HepG2 (cell line): ENCODE data around the gene PRKAR1A. TPM values are rescaled to one million over a fixed set of nuclear protein-coding genes. Genes with fewer than 3 reads are reported as not detected.

ENCODE experiments used
- ATAC-seq: fragments of 200-7000 bp; cut with Tn5 transposase; 3 replicates; pipeline ENCODE4 v1.9.1; 2020; ENCODE audit warnings: mild to moderate bottlenecking, moderate library complexity
- BruUV-seq: library from RNA; stranded (reverse); fragments of 400-500 nt; replicated peaks from 2 replicates; lab custom pipeline; 2021; lab: Mats Ljungman, UMichigan
- CTCF ChIA-PET: fragments of 300-600 bp; formaldehyde crosslinking; extraction: SDS; loops from one replicate; lab custom pipeline; 2021; ENCODE audit warnings: low total read pairs, inconsistent platforms, low intra/inter-chr PET ratio; lab: Yijun Ruan, JAX
- POLR2A ChIA-PET: fragments of 350-600 bp; sonication (Branson Sonifier 250); formaldehyde crosslinking; loops from one replicate; lab custom pipeline; 2020; ENCODE audit warnings: antibody characterized with exemption, inconsistent platforms; lab: Yijun Ruan, JAX
- DNase-seq: peaks from one replicate; pipeline ENCODE4 v3.0.0-alpha.2; 2015; ENCODE audit warnings: low spot score
- FAIRE-seq: peaks from 3 replicates; lab custom pipeline; 2011; peaks lifted over from hg19 to GRCh38; lab: Jason Lieb, UNC
- H2AFZ ChIP-seq: one replicate; pipeline ENCODE4 v1.6.1; 2011; ENCODE audit warnings: low read length, inconsistent platforms
- H3K27ac ChIP-seq: fragments of 300-600 bp; 3 replicates; pipeline ENCODE4 v1.8.0; 2011; ENCODE audit warnings: mixed run types, mild to moderate bottlenecking, mixed read lengths, low read length, inconsistent platforms; ENCODE audit not compliant: insufficient read depth; ENCODE audit errors: extremely low read length
- H3K27me3 ChIP-seq, 2 experiments: fragments of 200-600 bp in 1 of 2; 2 replicates in 1 of 2; 3 replicates in 1 of 2; pipeline versions ENCODE4 v1.6.0 to v1.8.0; 2011; ENCODE audit warnings: low read length in 2 of 2, mild to moderate bottlenecking in 2 of 2, moderate library complexity in 2 of 2, inconsistent platforms in 1 of 2; ENCODE audit not compliant: insufficient read depth in 2 of 2, control insufficient read depth in 1 of 2
- H3K36me3 ChIP-seq, 2 experiments: fragments of 200-600 bp in 1 of 2; replicated peaks in 1 of 2; 2 replicates in 1 of 2; 3 replicates in 1 of 2; pipeline versions ENCODE4 v1.5.1 to v1.8.0; 2011; ENCODE audit warnings: low read length in 2 of 2, inconsistent platforms in 1 of 2; ENCODE audit not compliant: insufficient read depth in 2 of 2, control insufficient read depth in 1 of 2
- H3K4me1 ChIP-seq: 2 replicates; pipeline ENCODE4 v1.5.1; 2012; ENCODE audit warnings: low read length, inconsistent platforms; ENCODE audit not compliant: insufficient read depth
- H3K4me2 ChIP-seq: 2 replicates; pipeline ENCODE4 v1.6.0; 2011; ENCODE audit warnings: low read depth, low read length, inconsistent platforms
- H3K4me3 ChIP-seq, 3 experiments: fragments of 200-600 bp in 1 of 3; sonication (generic), shearing (Covaris generic) in 1 of 3; replicated peaks in 1 of 3; 2 replicates each; pipeline ENCODE4 v1.5.1; 2011 to 2016; ENCODE audit warnings: low read length in 3 of 3, inconsistent platforms in 2 of 3, low read depth in 2 of 3, mild to moderate bottlenecking in 2 of 3, control low read depth in 1 of 3, mixed read lengths in 1 of 3; ENCODE audit not compliant: insufficient read depth in 1 of 3
- H3K79me2 ChIP-seq: one replicate; pipeline ENCODE4 v1.6.1; 2011; ENCODE audit warnings: low read length, inconsistent platforms; ENCODE audit not compliant: insufficient read depth
- H3K9ac ChIP-seq: 2 replicates; pipeline ENCODE4 v1.6.0; 2011; ENCODE audit warnings: mild to moderate bottlenecking, low read depth, low read length, inconsistent platforms; ENCODE audit not compliant: insufficient read depth
- H3K9me3 ChIP-seq: 2 replicates; pipeline ENCODE4 v1.5.1; 2012; ENCODE audit warnings: mild to moderate bottlenecking, low read length
- H4K20me1 ChIP-seq: 2 replicates; pipeline ENCODE4 v1.6.0; 2011; ENCODE audit warnings: inconsistent platforms, mild to moderate bottlenecking, low read length, moderate library complexity; ENCODE audit not compliant: insufficient read depth
- EHMT2 ChIP-seq: fragments of 200-600 bp; sonication (generic); IDR thresholded peaks from 2 replicates; pipeline ENCODE4 v1.7.0; 2017; ENCODE audit warnings: antibody characterized with exemption, low read depth, low read length, borderline replicate concordance
- FOXA1 ChIP-seq, 2 experiments: fragments of 450-650 bp in 1 of 2; sonication (generic) in 1 of 2; formaldehyde crosslinking in 1 of 2; IDR thresholded peaks; 2 replicates each; pipeline versions ENCODE4 v1.4.0 to v1.6.1; 2016 to 2020; ENCODE audit warnings: missing genetic modification reagents in 1 of 2
- KDM6A ChIP-seq: IDR thresholded peaks from 2 replicates; pipeline ENCODE4 v1.6.1; 2016; ENCODE audit warnings: low read depth
- PHF21A ChIP-seq: sonication (generic); formaldehyde crosslinking; IDR thresholded peaks from 2 replicates; pipeline ENCODE4 v1.5.0; 2020; ENCODE audit warnings: mild to moderate bottlenecking, missing genetic modification reagents
- RARA ChIP-seq: IDR thresholded peaks from 2 replicates; pipeline ENCODE4 v1.6.1; 2016; ENCODE audit warnings: missing genetic modification reagents, missing compliant biosample characterization
- SOX6 ChIP-seq, 2 experiments: fragments of 450-650 bp in 1 of 2; sonication (generic) in 1 of 2; formaldehyde crosslinking in 1 of 2; IDR thresholded peaks; 2 replicates each; pipeline versions ENCODE4 v1.4.0 to v1.6.1; 2017 to 2020; ENCODE audit warnings: antibody characterized with exemption in 1 of 2, mild to moderate bottlenecking in 1 of 2, missing genetic modification reagents in 1 of 2
- ZNF44 ChIP-seq: sonication (generic); formaldehyde crosslinking; IDR thresholded peaks from 2 replicates; pipeline ENCODE4 v1.5.1; 2020; ENCODE audit warnings: mild to moderate bottlenecking, missing genetic modification reagents
- ZNF569 ChIP-seq: sonication (generic); formaldehyde crosslinking; IDR thresholded peaks from 2 replicates; pipeline ENCODE4 v1.5.0; 2020; ENCODE audit warnings: mild to moderate bottlenecking, missing genetic modification reagents, moderate library complexity, borderline replicate concordance
- ZNF75D ChIP-seq: sonication (generic); formaldehyde crosslinking; IDR thresholded peaks from 2 replicates; pipeline ENCODE4 v1.8.1; 2023; ENCODE audit warnings: missing genetic modification reagents, mild to moderate bottlenecking, borderline replicate concordance
- WGBS: methylation state at CpG from one replicate; pipeline ENCODE4 v1.1.6; 2017; ENCODE audit warnings: low lambda C conversion rate; 5-methylcytosine and 5-hydroxymethylcytosine counted together
- in situ Hi-C: cut with HindIII; loops from 2 replicates; pipeline ENCODE4 v1.10.0; 2017; ENCODE audit warnings: low pct_unique_long_range_greater_than_20kb; ENCODE audit not compliant: extremely low pct_ligation_motif_present
- intact Hi-C: fragments of 100-400 bp; cut with micrococcal nuclease; formaldehyde crosslinking; loops from one replicate; pipeline ENCODE4 v1.10.0; 2022; ENCODE audit not compliant: unreplicated experiment
- polyA plus RNA-seq, 8 experiments: library from polyadenylated mRNA; depleted of rRNA in 3 of 8; stranded (reverse) in 7 of 8; unstranded in 1 of 8; fragments of >200 nt; fragmentation: Illumina TruSeq in 4 of 8; extraction: Trizol in 4 of 8; gene quantifications; 2 replicates each; pipeline versions ENCODE4 v1.2.1 to v1.2.3, GENCODE V29; 2011 to 2016; ENCODE audit warnings: low read depth in 4 of 8, missing spikeins in 1 of 8, mixed read lengths in 1 of 8; ENCODE audit not compliant: insufficient read depth in 1 of 8
- total RNA-seq, 5 experiments: library from RNA; depleted of rRNA; stranded (reverse); fragments of >200 nt; fragmentation: Illumina TruSeq; extraction: Trizol; gene quantifications; 2 replicates each; pipeline ENCODE4 v1.2.3, GENCODE V29; 2016; ENCODE audit warnings: low read depth in 1 of 5
- TF ChIP-seq, protein P1 (sequence below): sonication (generic); formaldehyde crosslinking; IDR thresholded peaks from 2 replicates; pipeline ENCODE4 v1.5.1; 2020; ENCODE audit warnings: mild to moderate bottlenecking, missing genetic modification reagents, borderline replicate concordance

PRKAR1A gene
- total and polyA plus RNA-seq, 2 of the 13 experiments (the other 11 are each of a cell fraction or from before 2014, with no cell fraction given) = 265 to 266 TPM

DNA sequence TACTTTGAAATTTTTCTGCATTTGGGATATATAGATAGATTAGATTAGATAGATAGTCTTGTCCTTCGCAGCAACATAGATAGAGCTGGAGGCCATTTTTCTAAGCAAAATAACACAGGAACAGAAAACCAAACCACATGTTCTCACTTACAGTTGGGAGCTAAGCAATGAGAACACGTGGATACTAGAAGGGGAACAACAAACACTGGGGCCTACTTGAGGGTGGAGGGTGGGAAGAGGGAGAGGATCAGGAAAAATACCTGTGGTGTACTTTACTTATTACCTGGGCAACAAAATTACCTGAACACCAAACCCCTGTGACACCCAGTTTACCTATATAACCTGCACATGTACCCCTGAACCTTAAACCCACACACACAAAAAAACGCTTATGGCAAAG is 14.3 kb downstream of the PRKAR1A start:
- H3K27ac ChIP-seq = no peak overlapping the region
- no peaks in the 10 kb centered on the region for H3K79me2 ChIP-seq
- TF ChIP-seq RARA = no peak
- TF ChIP-seq, protein P1, sequence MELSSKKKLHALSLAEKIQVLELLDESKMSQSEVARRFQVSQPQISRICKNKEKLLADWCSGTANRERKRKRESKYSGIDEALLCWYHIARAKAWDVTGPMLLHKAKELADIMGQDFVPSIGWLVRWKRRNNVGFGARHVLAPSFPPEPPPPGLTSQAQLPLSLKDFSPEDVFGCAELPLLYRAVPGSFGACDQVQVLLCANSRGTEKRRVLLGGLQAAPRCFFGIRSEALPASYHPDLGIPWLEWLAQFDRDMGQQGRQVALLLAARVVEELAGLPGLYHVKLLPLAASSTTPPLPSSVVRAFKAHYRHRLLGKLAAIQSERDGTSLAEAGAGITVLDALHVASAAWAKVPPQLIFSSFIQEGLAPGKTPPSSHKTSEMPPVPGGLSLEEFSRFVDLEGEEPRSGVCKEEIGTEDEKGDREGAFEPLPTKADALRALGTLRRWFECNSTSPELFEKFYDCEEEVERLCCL (CRISPR knock-in tag) = no peak
- TF ChIP-seq FOXA1 (IDR thresholded peaks at IDR 0.05) = no peak
- TF ChIP-seq FOXA1 (CRISPR knock-in tag; IDR thresholded peaks at IDR 0.05) = no peak
- TF ChIP-seq PHF21A = no peak
- no peak for TF ChIP-seq ZNF569
- TF ChIP-seq SOX6 (IDR thresholded peaks at IDR 0.05) = no peak
- TF ChIP-seq SOX6 (CRISPR knock-in tag; IDR thresholded peaks at IDR 0.05) = no peak
- TF ChIP-seq ZNF75D (CRISPR knock-in tag) = no peak
- no peak for TF ChIP-seq EHMT2
- TF ChIP-seq ZNF44 (CRISPR knock-in tag) = no peak
- TF ChIP-seq KDM6A (CRISPR knock-in tag) = no peak
- TF ChIP-seq, all 625 proteins: peak for 0
- H3K4me2 ChIP-seq = no peak overlapping the region
- in situ Hi-C loops (no loop called here), intact Hi-C loops (no loop called here)
- peaks cover 25 to 94% of the 10 kb centered on the region in 2 experiments for H3K36me3 ChIP-seq
- POLR2A ChIA-PET = no interaction called here
- H3K27me3 ChIP-seq = no peaks in the 10 kb centered on the region
- no peak overlapping the region for H3K9ac ChIP-seq
- no peak for FAIRE-seq
- no peak for DNase-seq
- H3K9me3 ChIP-seq = no peaks in the 10 kb centered on the region
- no peaks in the 10 kb centered on the region for H4K20me1 ChIP-seq
- H3K4me1 ChIP-seq = no peaks in the 10 kb centered on the region
- BruUV-seq = no TSS peak
- H2AFZ ChIP-seq = no peak overlapping the region
- no peak for ATAC-seq
- 96% methylated on average over 3 of the region's 3 CpGs for WGBS
- H3K4me3 ChIP-seq = no peak overlapping the region
- CTCF ChIA-PET = no interaction called here
